H9 (cell line): ENCODE results near the gene PALS1. TPM values are rescaled to one million over a fixed set of nuclear protein-coding genes. Genes with fewer than 3 reads are reported as not detected.

Experiments used
- DNase-seq: peaks from one replicate; pipeline ENCODE4 v3.0.0-alpha.2; 2017
- H2AFZ ChIP-seq: one replicate; pipeline ENCODE4 v1.6.1; 2013; ENCODE audit warnings: mild to moderate bottlenecking, low read length, control low read depth, moderate library complexity
- H2AK5ac ChIP-seq: 2 replicates; pipeline ENCODE4 v1.6.1; 2013; ENCODE audit warnings: low read length, control low read depth, mixed read lengths; ENCODE audit not compliant: insufficient read length
- H2BK120ac ChIP-seq: one replicate; pipeline ENCODE4 v1.6.1; 2013; ENCODE audit warnings: low read depth, mild to moderate bottlenecking, low read length, control low read depth, inconsistent platforms; ENCODE audit not compliant: poor library complexity, severe bottlenecking
- H2BK12ac ChIP-seq: 2 replicates; pipeline ENCODE4 v1.6.1; 2013; ENCODE audit warnings: low read length, control low read depth, mixed read lengths, low read depth; ENCODE audit not compliant: insufficient read length
- H2BK15ac ChIP-seq: 2 replicates; pipeline ENCODE4 v1.6.1; 2013; ENCODE audit warnings: low read depth, low read length, control low read depth
- H2BK20ac ChIP-seq: one replicate; pipeline ENCODE4 v1.6.1; 2013; ENCODE audit warnings: low read depth, mild to moderate bottlenecking, low read length, control low read depth, inconsistent platforms; ENCODE audit not compliant: poor library complexity, severe bottlenecking
- H2BK5ac ChIP-seq: 2 replicates; pipeline ENCODE4 v1.6.1; 2013; ENCODE audit warnings: low read length, control low read depth, mixed read lengths; ENCODE audit not compliant: insufficient read length
- H3K14ac ChIP-seq: 2 replicates; pipeline ENCODE4 v1.6.1; 2013; ENCODE audit warnings: low read length, control low read depth; ENCODE audit not compliant: insufficient read depth
- H3K18ac ChIP-seq: 2 replicates; pipeline ENCODE4 v1.6.1; 2013; ENCODE audit warnings: low read depth, mild to moderate bottlenecking, mixed read lengths, low read length, control low read depth; ENCODE audit not compliant: insufficient read length
- H3K23ac ChIP-seq: 2 replicates; pipeline ENCODE4 v1.6.1; 2013; ENCODE audit warnings: low read length, control low read depth, mixed read lengths, low read depth; ENCODE audit not compliant: insufficient read length
- H3K23me2 ChIP-seq: 2 replicates; pipeline ENCODE4 v1.6.1; 2013; ENCODE audit warnings: low read depth, mild to moderate bottlenecking, mixed read lengths, low read length, control low read depth; ENCODE audit not compliant: insufficient read length, poor library complexity, severe bottlenecking
- H3K27ac ChIP-seq: 2 replicates; pipeline ENCODE4 v1.5.1; 2013; ENCODE audit warnings: low read length, control low read depth, mixed read lengths, low read depth; ENCODE audit not compliant: insufficient read length
- H3K27me3 ChIP-seq: 2 replicates; pipeline ENCODE4 v1.6.1; 2013; ENCODE audit warnings: low read length, control low read depth, inconsistent platforms; ENCODE audit not compliant: insufficient read depth
- H3K4ac ChIP-seq: 2 replicates; pipeline ENCODE4 v1.6.1; 2013; ENCODE audit warnings: low read depth, mild to moderate bottlenecking, control low read depth, inconsistent platforms, low read length, moderate library complexity
- H3K4me1 ChIP-seq: 2 replicates; pipeline ENCODE4 v1.6.1; 2013; ENCODE audit warnings: low read length, control low read depth, inconsistent platforms; ENCODE audit not compliant: insufficient read depth
- H3K4me2 ChIP-seq: 2 replicates; pipeline ENCODE4 v1.6.1; 2013; ENCODE audit warnings: low read length, control low read depth, mixed read lengths; ENCODE audit not compliant: insufficient read length, insufficient read depth
- H3K56ac ChIP-seq: 2 replicates; pipeline ENCODE4 v1.6.1; 2013; ENCODE audit warnings: low read depth, mild to moderate bottlenecking, mixed read lengths, low read length, control low read depth; ENCODE audit not compliant: insufficient read length
- H3K79me1 ChIP-seq: 2 replicates; pipeline ENCODE4 v1.6.1; 2013; ENCODE audit warnings: low read depth, mild to moderate bottlenecking, moderate library complexity, low read length, control low read depth, inconsistent platforms; ENCODE audit not compliant: insufficient read depth, poor library complexity, severe bottlenecking
- H3K79me2 ChIP-seq: 2 replicates; pipeline ENCODE4 v1.6.1; 2013; ENCODE audit warnings: low read length, control low read depth, inconsistent platforms; ENCODE audit not compliant: insufficient read depth
- H3K9ac ChIP-seq: 2 replicates; pipeline ENCODE4 v1.6.1; 2013; ENCODE audit warnings: low read length, control low read depth, mixed read lengths; ENCODE audit not compliant: insufficient read length; ENCODE audit errors: extremely low read depth
- H3K9me3 ChIP-seq: one replicate; pipeline ENCODE4 v1.6.1; 2013; ENCODE audit warnings: low read depth, low read length, inconsistent platforms; ENCODE audit not compliant: control insufficient read depth
- H3T11ph ChIP-seq: one replicate; pipeline ENCODE4 v1.6.1; 2013; ENCODE audit warnings: mild to moderate bottlenecking, low read length, control low read depth, inconsistent platforms
- H4K20me1 ChIP-seq: one replicate; pipeline ENCODE4 v1.6.1; 2013; ENCODE audit not compliant: control insufficient read depth, insufficient read length, insufficient read depth
- H4K5ac ChIP-seq: 2 replicates; pipeline ENCODE4 v1.6.1; 2013; ENCODE audit warnings: low read depth, mild to moderate bottlenecking, mixed read lengths, low read length, control low read depth; ENCODE audit not compliant: insufficient read length
- H4K8ac ChIP-seq: replicated peaks from 2 replicates; pipeline ENCODE4 v1.6.1; 2013; ENCODE audit warnings: low read length, control low read depth, mixed read lengths, low read depth; ENCODE audit not compliant: insufficient read length
- H4K91ac ChIP-seq: 2 replicates; pipeline ENCODE4 v1.6.1; 2013; ENCODE audit warnings: low read depth, mild to moderate bottlenecking, moderate library complexity, mixed read lengths, low read length, control low read depth; ENCODE audit not compliant: insufficient read length
- H3K27ac Mint-ChIP-seq, 3 experiments: 2 replicates in 2 of 3; 3 replicates in 1 of 3; pipeline ENCODE4 v1.8.0; 2020 to 2021; ENCODE audit warnings: mixed read lengths in 3 of 3, mild to moderate bottlenecking in 1 of 3, moderate library complexity in 1 of 3
- H3K27me3 Mint-ChIP-seq: 2 replicates; pipeline ENCODE4 v1.8.0; 2021; ENCODE audit warnings: low read depth, mild to moderate bottlenecking, moderate library complexity, mixed read lengths
- H3K36me3 Mint-ChIP-seq, 3 experiments: 2 replicates in 2 of 3; 3 replicates in 1 of 3; pipeline ENCODE4 v1.8.0; 2020 to 2021; ENCODE audit warnings: low read depth in 3 of 3, mixed read lengths in 3 of 3; ENCODE audit not compliant: insufficient read depth in 1 of 3
- H3K4me1 Mint-ChIP-seq, 2 experiments: 2 replicates each; pipeline ENCODE4 v1.8.0; 2020; ENCODE audit warnings: mixed read lengths in 2 of 2
- H3K4me3 Mint-ChIP-seq, 2 experiments: 2 replicates in 1 of 2; 3 replicates in 1 of 2; pipeline ENCODE4 v1.8.0; 2020 to 2021; ENCODE audit warnings: mild to moderate bottlenecking in 2 of 2, mixed read lengths in 2 of 2, moderate library complexity in 1 of 2
- H3K9me3 Mint-ChIP-seq, 2 experiments: 2 replicates in 1 of 2; 3 replicates in 1 of 2; pipeline ENCODE4 v1.8.0; 2020; ENCODE audit warnings: mild to moderate bottlenecking in 2 of 2, mixed read lengths in 2 of 2, moderate library complexity in 1 of 2
- total RNA-seq: library from RNA; stranded (reverse); gene quantifications from 2 replicates; pipeline ENCODE4 v1.2.1, GENCODE V29; 2021
- TF ChIP-seq, protein P1 (sequence below): fragments of 200-600 bp; sonication (generic); conservative IDR thresholded peaks from 3 replicates; pipeline ENCODE4 v1.8.0; 2021; ENCODE audit warnings: antibody characterized with exemption, mild to moderate bottlenecking

The PALS1 gene
- total RNA-seq, 1 experiment from 2014 or later: 18.0 TPM

DNA sequence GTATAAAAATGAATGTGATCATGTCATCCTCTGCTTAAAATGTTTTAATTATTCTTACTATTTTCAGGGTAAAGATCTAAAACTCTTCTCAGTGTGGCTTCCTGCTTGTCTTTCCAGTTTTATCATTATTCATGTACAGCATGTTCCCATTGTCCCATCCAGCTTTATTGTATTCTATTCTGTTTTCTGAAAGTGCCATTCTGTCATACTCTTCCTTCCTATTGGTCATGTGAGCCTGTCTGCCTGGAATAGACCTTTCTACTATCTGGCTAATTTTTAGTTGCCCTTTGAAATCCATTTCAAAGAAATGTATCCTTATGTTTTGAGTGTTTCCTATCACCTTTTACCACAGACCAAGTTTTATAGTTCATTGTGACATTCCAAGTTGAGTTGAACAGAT is 34.9 kb downstream of the PALS1 start:
- 0 out of 7 replicates have a peak overlapping the region, but pooled peaks of 1 of the 3 experiments have one; percentile 30 for H3K27ac Mint-ChIP-seq
- H2BK5ac ChIP-seq: no peak overlapping the region
- no peak overlapping the region for H4K91ac ChIP-seq
- no peak overlapping the region for H3K14ac ChIP-seq
- no peak overlapping the region for H3K9ac ChIP-seq
- no peak overlapping the region for H4K5ac ChIP-seq
- no peaks in the 10 kb centered on the region for H3K4me1 ChIP-seq
- no peaks in the 10 kb centered on the region for H3K9me3 ChIP-seq
- H2BK120ac ChIP-seq: no peak overlapping the region
- H3K27ac ChIP-seq: no peak overlapping the region
- no peak overlapping the region for H3K4me2 ChIP-seq
- peaks cover 29 to 39% of the 10 kb centered on the region in 2 experiments for H3K4me1 Mint-ChIP-seq
- no peak overlapping the region for H2AK5ac ChIP-seq
- H3K36me3 Mint-ChIP-seq: peaks cover 10 to 20% (median 13%) of the 10 kb centered on the region in 3 experiments
- H4K20me1 ChIP-seq: no peaks in the 10 kb centered on the region
- H3K56ac ChIP-seq: no peak overlapping the region
- H3K79me1 ChIP-seq: no peaks in the 10 kb centered on the region
- H3K4ac ChIP-seq: no peak overlapping the region
- H2BK15ac ChIP-seq: no peak overlapping the region
- no peak overlapping the region for H3K23ac ChIP-seq
- TF ChIP-seq, protein P1, sequence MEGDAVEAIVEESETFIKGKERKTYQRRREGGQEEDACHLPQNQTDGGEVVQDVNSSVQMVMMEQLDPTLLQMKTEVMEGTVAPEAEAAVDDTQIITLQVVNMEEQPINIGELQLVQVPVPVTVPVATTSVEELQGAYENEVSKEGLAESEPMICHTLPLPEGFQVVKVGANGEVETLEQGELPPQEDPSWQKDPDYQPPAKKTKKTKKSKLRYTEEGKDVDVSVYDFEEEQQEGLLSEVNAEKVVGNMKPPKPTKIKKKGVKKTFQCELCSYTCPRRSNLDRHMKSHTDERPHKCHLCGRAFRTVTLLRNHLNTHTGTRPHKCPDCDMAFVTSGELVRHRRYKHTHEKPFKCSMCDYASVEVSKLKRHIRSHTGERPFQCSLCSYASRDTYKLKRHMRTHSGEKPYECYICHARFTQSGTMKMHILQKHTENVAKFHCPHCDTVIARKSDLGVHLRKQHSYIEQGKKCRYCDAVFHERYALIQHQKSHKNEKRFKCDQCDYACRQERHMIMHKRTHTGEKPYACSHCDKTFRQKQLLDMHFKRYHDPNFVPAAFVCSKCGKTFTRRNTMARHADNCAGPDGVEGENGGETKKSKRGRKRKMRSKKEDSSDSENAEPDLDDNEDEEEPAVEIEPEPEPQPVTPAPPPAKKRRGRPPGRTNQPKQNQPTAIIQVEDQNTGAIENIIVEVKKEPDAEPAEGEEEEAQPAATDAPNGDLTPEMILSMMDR: no peak
- no peaks in the 10 kb centered on the region for H3K27me3 Mint-ChIP-seq
- H3K4me3 Mint-ChIP-seq: no peak overlapping the region
- H4K8ac ChIP-seq: no peak overlapping the region
- no peaks in the 10 kb centered on the region for H3K27me3 ChIP-seq
- no peaks in the 10 kb centered on the region for H3K79me2 ChIP-seq
- H3K23me2 ChIP-seq: no peaks in the 10 kb centered on the region
- no peak overlapping the region for H2AFZ ChIP-seq
- H3T11ph ChIP-seq: no peak overlapping the region
- H3K18ac ChIP-seq: no peak overlapping the region
- H3K9me3 Mint-ChIP-seq: peaks cover 0 to 4% of the 10 kb centered on the region in 2 experiments; a peak in 2 of 5 replicates
- H2BK20ac ChIP-seq: no peak overlapping the region
- no peak overlapping the region for H2BK12ac ChIP-seq
- no peak for DNase-seq
